ENCODE results near the gene PIGZ.

DNA sequence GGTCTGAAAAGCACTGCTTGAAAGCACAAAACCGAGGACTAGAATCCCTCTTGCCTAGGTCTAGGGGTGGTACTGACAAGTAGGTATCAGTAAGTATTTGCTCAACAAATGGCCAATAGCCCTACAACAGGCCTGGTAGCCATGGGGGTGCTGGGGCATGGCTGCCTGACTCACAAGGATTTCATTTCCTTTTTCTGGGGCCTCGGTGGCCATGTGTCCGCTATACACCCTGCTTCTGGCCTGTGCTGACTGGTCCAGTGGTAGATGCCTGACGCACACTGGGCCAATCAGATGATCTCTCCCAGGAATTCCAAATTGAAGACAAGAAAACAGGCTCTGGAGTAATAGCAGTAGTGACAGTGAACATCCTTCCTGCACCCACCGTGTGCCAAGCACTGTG is 31.6 kb upstream of the PIGZ start:
- TF ChIP-seq YY1 (IDR thresholded peaks at IDR 0.05; ENCODE audit: insufficient read depth, insufficient read length) (no peak), ZNF274 (IDR thresholded peaks at IDR 0.05; ENCODE audit: low read depth, low read length) (no peak), SUZ12 (IDR thresholded peaks at IDR 0.05; ENCODE audit: extremely low read depth, insufficient read depth, insufficient read length) (no peak)
